Osteoblast (primary cell): Measurements from ENCODE around the gene OLFML1. TPM values are rescaled to one million over a fixed set of nuclear protein-coding genes. Genes with fewer than 3 reads are reported as not detected.

Source experiments
- DNase-seq: peaks from one replicate; pipeline ENCODE4 v3.0.0; 2011; ENCODE audit warnings: low spot score, mixed read lengths; ENCODE audit not compliant: insufficient read length; ENCODE audit errors: missing footprints
- H2AFZ ChIP-seq: 2 replicates; pipeline ENCODE4 v1.6.0; 2011; ENCODE audit warnings: mild to moderate bottlenecking, low read length
- H3K27ac ChIP-seq: 2 replicates; pipeline ENCODE4 v1.5.1; 2011; ENCODE audit warnings: mild to moderate bottlenecking, low read depth, low read length, moderate library complexity
- H3K27me3 ChIP-seq: 2 replicates; pipeline ENCODE4 v1.6.0; 2012; ENCODE audit warnings: mild to moderate bottlenecking, control low read depth, inconsistent platforms, low read length, moderate library complexity; ENCODE audit not compliant: insufficient read depth
- H3K36me3 ChIP-seq: 2 replicates; pipeline ENCODE4 v1.5.1; 2011; ENCODE audit warnings: mild to moderate bottlenecking, low read length, control low read depth, moderate library complexity; ENCODE audit not compliant: insufficient read depth
- H3K4me1 ChIP-seq: 2 replicates; pipeline ENCODE4 v1.5.1; 2011; ENCODE audit warnings: mild to moderate bottlenecking, low read length, control low read depth, moderate library complexity; ENCODE audit not compliant: insufficient read depth
- H3K4me2 ChIP-seq: 2 replicates; pipeline ENCODE4 v1.6.0; 2011; ENCODE audit warnings: mild to moderate bottlenecking, low read length; ENCODE audit not compliant: insufficient read depth
- H3K4me3 ChIP-seq: fragments of 200-600 bp; sonication (generic); 3 replicates; pipeline ENCODE4 v1.5.1; 2012; ENCODE audit warnings: mild to moderate bottlenecking, low read length, inconsistent platforms; ENCODE audit not compliant: insufficient read depth
- H3K79me2 ChIP-seq: 2 replicates; pipeline ENCODE4 v1.6.0; 2012; ENCODE audit warnings: mild to moderate bottlenecking, low read length, control low read depth, inconsistent platforms; ENCODE audit not compliant: insufficient read depth
- H3K9me3 ChIP-seq: 2 replicates; pipeline ENCODE4 v1.5.1; 2011; ENCODE audit warnings: low read depth, low read length, control low read depth
- H4K20me1 ChIP-seq: 2 replicates; pipeline ENCODE4 v1.6.0; 2012; ENCODE audit warnings: mild to moderate bottlenecking, low read length, control low read depth; ENCODE audit not compliant: insufficient read depth
- CTCF ChIP-seq: IDR thresholded peaks from 2 replicates; pipeline ENCODE4 v1.5.1; 2011; ENCODE audit warnings: mild to moderate bottlenecking, low read depth, low read length, moderate library complexity; ENCODE audit errors: extremely low read depth
- total RNA-seq: library from RNA; depleted of rRNA; stranded (reverse); fragments of >200 nt; gene quantifications from 2 replicates; pipeline ENCODE4 v1.2.3, GENCODE V29; 2012

Gene OLFML1
- total RNA-seq, 1 donor = 20.3 TPM

DNA sequence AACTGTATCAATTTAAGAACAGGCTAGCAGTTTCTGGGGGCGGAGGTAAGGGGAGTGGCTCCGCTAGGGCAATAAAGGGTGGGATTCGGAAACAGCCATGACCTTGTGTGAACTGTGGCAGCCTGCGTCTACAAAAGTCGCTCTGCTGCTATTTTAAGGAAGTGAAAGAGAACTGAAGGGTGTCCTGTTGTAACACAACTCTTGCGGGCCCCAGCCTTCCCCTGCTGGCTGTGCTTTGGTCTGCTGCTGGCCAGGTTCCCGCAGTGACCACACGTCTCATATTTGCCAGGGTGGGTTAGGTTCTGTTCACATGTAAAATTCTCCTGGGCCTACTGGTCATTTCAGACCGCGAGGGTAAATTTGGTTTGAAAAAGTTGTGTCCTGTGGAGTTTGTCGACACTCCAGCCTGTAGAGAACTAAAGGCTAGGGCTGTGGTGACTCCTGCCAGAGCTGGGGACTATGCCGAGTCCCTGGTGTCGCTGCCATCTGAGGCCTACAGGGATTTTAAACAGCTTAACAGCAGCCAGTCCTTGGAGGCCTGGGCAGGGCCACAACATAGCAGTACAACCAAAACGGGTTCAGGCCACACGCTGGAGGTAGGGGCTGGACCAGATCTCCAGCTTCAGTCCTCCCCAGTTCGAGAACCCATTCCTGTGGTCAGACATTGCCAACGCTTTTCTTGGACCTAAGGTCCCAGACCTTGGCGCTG lies 27.4 kb downstream of the OLFML1 start:
- DNase-seq = peak; percentile 91
- no peaks in the 10 kb centered on the region for H3K79me2 ChIP-seq
- peaks cover 14% of the 10 kb centered on the region for H3K4me1 ChIP-seq
- H3K27ac ChIP-seq = peak overlapping the region; percentile 38
- H3K4me3 ChIP-seq = peak overlapping the region; percentile 86
- H4K20me1 ChIP-seq = no peaks in the 10 kb centered on the region
- H2AFZ ChIP-seq = peak overlapping the region; percentile 93
- TF ChIP-seq CTCF = no peak
- peak overlapping the region; percentile 97 for H3K4me2 ChIP-seq
- H3K9me3 ChIP-seq = no peaks in the 10 kb centered on the region
- H3K27me3 ChIP-seq = peaks cover 25% of the 10 kb centered on the region
- no peaks in the 10 kb centered on the region for H3K36me3 ChIP-seq

- peak; percentile 78 for TF ChIP-seq CTCF
- peak; percentile 98 for DNase-seq
These were observed 28.2 kb downstream of the OLFML1 start, which contains the start of gene PPFIBP2 for GRCh38 chr11:7513234-7514098. PPFIBP2 (plus strand) TSS chr11:7513999; CDS start chr11:7549476, 35,477 bp downstream.

GRCh38 chr11:7514099-7514591 lies 28.8 kb downstream of the OLFML1 start:
- H3K4me1 ChIP-seq = peaks cover 14% of the 10 kb centered on the region
- H3K9me3 ChIP-seq = no peaks in the 10 kb centered on the region
- peak overlapping the region; percentile 97 for H3K4me2 ChIP-seq
- peak overlapping the region; percentile 86 for H3K4me3 ChIP-seq
- H2AFZ ChIP-seq = peak overlapping the region; percentile 95
- TF ChIP-seq CTCF = no peak
- no peaks in the 10 kb centered on the region for H4K20me1 ChIP-seq
- no peaks in the 10 kb centered on the region for H3K36me3 ChIP-seq
- peak; percentile 85 for DNase-seq
- H3K79me2 ChIP-seq = no peaks in the 10 kb centered on the region
- no peak overlapping the region for H3K27ac ChIP-seq
- peaks cover 25% of the 10 kb centered on the region for H3K27me3 ChIP-seq

More at GRCh38 chr11:7513234-7514098, 28.2 kb downstream of the OLFML1 start, which contains the start of gene PPFIBP2:
- Histone ChIP-seq H3K79me2 (no peaks in the 10 kb centered on the region), H3K4me3 (peak within 1 kb of the TSS; percentile 86), H3K4me2 (peak within 1 kb of the TSS; percentile 97), H2AFZ (peak within 1 kb of the TSS; percentile 95), H3K9me3 (no peaks in the 10 kb centered on the region), H3K36me3 (no peaks in the 10 kb centered on the region), H4K20me1 (no peaks in the 10 kb centered on the region), H3K27ac (peak within 1 kb of the TSS; percentile 38), H3K27me3 (peaks cover 25% of the 10 kb centered on the region), H3K4me1 (peaks cover 14% of the 10 kb centered on the region)

GRCh38 chr11:7515447-7515886 lies 30.2 kb downstream of the OLFML1 start:
- Histone ChIP-seq H2AFZ (no peak overlapping the region), H3K4me1 (peaks cover 14% of the 10 kb centered on the region), H3K27me3 (peaks cover 25% of the 10 kb centered on the region), H4K20me1 (no peaks in the 10 kb centered on the region), H3K36me3 (no peaks in the 10 kb centered on the region), H3K79me2 (no peaks in the 10 kb centered on the region), H3K4me3 (no peak overlapping the region), H3K9me3 (no peaks in the 10 kb centered on the region), H3K27ac (no peak overlapping the region), H3K4me2 (no peak overlapping the region)
- TF ChIP-seq CTCF = no peak
- peak; percentile 83 for DNase-seq
